ENCODE results near the gene DTYMK.

DNA sequence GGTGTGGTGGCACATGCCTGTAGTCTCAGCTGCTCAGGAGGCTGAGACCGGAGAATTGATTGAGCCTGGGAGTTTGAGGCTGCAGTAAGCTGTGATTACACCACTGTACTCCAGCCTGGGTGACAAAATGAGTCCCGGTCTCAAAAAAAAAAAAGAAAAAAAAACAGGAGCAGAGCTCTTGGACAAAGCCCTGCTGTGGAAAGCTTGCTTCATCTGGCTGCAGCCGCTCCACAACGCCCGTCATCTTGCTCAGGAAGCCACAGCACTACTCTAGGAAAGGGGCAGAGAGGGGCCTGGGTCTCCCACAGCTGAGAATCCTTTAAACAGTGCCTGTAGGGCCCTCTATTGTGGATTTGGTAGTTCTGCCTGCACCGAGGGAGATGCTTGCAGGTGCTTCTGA, 38.2 kb downstream of the DTYMK start:
- TF ChIP-seq EZH2 (IDR thresholded peaks at IDR 0.05; ENCODE audit: borderline replicate concordance) (no peak), EZH2phosphoT487 (IDR thresholded peaks at IDR 0.05; ENCODE audit: low read depth, severe bottlenecking, unreplicated experiment) (no peak)
- TF ChIP-seq, protein P1, sequence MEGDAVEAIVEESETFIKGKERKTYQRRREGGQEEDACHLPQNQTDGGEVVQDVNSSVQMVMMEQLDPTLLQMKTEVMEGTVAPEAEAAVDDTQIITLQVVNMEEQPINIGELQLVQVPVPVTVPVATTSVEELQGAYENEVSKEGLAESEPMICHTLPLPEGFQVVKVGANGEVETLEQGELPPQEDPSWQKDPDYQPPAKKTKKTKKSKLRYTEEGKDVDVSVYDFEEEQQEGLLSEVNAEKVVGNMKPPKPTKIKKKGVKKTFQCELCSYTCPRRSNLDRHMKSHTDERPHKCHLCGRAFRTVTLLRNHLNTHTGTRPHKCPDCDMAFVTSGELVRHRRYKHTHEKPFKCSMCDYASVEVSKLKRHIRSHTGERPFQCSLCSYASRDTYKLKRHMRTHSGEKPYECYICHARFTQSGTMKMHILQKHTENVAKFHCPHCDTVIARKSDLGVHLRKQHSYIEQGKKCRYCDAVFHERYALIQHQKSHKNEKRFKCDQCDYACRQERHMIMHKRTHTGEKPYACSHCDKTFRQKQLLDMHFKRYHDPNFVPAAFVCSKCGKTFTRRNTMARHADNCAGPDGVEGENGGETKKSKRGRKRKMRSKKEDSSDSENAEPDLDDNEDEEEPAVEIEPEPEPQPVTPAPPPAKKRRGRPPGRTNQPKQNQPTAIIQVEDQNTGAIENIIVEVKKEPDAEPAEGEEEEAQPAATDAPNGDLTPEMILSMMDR (IDR thresholded peaks at IDR 0.05; ENCODE audit: poor library complexity): no peak

Measured in hepatocyte (in vitro differentiated cells).